Dermis microvascular lymphatic vessel endothelial cell (primary cell): Measurements from ENCODE around the gene ITPRIPL2. TPM values are rescaled to one million over a fixed set of nuclear protein-coding genes. Genes with fewer than 3 reads are reported as not detected.

ENCODE experiments used
- DNase-seq, 2 donors: peaks; one replicate each; pipeline versions ENCODE4 v3.0.0 to v3.0.0-alpha.2; 2010; ENCODE audit warnings: low read depth in 2 of 2
- total RNA-seq: library from RNA; depleted of rRNA; stranded (reverse); fragments of >200 nt; gene quantifications from 2 replicates; pipeline ENCODE4 v1.2.1, GENCODE V29; 2014

The ITPRIPL2 gene
- total RNA-seq, 1 donor from 2014 or later = 21.8 TPM

DNA sequence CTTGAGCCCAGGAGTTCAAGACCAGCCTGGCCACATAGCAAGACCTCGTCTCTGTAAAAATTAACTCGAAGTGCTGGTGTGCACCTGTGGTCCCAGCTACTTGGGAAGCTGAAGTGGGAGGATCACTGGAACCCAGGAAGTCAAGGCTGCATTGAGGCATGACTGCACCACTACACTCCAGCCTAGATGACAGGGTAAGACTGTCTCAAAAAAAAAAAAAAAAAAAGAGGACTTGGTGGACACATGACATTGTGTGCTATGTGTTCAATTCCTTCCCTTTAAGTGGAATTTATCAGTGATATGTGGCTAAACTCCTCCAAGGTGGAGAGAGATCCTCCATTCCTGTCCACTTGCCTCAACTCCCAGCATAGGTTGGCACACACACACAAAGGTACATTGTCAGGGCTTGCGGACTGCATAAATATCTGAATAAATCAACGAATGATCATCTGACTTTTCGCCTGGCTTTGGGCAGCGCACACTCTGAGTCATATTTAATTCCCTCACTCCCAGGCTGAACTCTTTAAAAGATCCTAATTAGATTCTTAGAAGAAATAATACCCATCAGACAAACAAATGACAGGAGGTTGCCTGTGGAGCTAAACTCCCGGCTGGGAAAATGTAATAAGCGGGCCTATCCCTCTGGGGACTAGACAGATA lies 29.3 kb downstream of the ITPRIPL2 start:
- DNase-seq = no peak

DNA sequence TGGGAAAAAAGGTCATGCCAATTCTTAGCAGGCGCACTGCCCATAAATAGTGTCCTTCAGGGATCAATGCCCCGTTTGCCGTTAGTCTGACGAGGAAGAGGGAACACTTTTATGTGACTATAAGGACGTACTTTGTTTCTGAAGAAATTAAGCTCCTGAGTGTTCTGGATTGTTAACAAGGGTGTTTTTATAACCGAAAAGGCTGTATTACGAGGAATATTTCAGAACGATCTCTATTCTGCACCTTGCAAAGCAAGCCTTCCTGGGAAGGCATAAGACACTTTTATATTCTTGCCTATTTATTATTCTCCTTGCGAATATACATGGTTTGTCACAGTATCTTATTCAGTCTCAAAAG lies 29.8 kb downstream of the ITPRIPL2 start:
- no peak for DNase-seq

DNA sequence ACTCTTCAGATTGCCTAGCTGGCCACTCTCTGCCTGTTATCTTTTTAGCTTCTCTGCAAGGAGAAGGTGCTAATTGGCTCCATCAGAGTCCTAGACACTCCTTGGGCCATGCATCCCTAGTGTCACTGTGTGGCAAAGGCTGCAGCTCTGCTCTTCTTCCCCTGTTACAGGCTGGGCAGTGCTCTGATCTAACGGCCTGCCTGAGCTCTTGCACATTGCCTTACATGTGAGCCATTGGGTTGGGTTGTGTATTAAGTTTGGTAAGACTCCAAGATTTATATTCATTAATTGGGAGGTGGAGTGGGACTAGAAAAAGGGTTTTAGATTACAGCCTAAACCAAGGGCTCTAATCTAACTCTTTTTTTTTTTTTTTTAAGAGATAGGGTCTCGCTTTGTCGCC lies 31.2 kb downstream of the ITPRIPL2 start:
- DNase-seq = no peak

DNA sequence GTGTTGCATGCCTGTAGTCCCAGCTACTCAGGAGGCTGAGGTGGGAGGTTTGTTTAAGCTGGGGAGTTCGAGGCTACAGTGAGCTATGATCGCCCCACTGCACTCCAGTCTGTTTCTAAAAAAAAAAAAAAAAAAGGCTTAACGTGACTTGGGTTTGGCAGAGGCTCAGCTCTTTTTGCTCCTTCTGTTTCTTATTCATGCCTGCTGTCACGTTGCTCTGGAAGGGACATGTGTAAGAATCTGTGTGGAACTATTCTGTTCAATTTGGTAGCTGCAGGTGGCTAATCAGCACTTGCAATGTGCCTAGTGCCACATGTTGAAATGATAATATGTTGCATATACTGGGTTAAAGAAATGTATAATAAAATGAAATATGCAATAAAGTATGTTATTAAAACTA lies 33.4 kb downstream of the ITPRIPL2 start:
- DNase-seq = no peak

DNA sequence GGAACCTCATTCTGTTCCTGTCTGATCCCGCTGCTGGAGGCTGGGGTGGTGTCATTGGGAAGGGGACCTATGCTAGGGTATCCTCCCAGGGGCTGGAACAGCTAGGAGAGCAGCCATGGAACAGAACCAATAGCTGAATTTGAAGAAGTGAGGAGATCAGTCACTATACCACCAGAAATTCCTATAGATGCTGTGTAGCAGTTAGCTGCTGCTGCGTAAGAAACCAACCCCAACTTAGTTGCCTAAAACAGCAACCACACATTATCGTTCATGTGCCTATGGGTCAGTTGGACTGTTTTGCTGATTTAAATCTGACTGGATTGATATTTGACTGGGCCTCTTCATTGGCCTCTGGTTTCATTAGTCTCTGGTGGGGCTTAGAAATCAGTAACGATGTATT lies 33.9 kb downstream of the ITPRIPL2 start:
- no peak for DNase-seq

DNA sequence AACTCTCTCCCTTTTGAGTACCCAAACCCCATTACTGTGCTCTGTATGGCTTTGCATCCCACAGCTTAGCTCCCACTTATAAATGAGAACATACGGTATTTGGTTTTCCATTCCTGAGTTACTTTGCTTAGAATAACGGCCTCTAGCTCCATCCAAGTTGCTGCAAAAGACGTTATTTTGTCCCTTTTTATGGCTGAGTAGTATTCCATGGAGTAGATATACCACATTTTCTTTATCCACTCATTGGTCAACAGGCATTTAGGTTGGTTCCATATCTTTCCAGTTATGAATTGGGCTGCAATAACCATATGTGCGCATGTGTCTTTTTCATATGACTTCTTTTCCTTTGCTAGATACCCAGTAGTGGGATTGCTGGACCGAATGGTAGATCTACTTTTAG lies 34.4 kb downstream of the ITPRIPL2 start:
- no peak for DNase-seq

DNA sequence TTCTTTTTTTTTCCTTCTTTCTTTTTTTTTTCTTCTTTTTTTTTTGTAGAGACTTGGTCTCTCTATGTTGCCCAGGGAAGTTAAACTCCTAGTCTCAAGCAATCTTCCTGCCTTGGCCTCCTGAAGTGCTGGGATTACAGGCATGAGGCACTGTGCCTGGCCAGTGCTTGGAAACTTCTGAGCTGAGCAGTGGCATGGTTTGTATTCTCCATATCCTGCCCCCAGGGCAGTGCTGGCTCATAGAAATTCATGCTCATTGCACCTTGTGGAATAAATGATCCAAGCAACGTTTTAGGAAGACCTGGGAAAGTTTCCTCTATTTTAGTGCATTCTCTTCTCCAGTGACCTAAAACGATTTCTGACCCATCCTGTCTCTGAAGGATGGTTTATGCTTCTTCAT lies 37.5 kb downstream of the ITPRIPL2 start:
- DNase-seq = no peak

DNA sequence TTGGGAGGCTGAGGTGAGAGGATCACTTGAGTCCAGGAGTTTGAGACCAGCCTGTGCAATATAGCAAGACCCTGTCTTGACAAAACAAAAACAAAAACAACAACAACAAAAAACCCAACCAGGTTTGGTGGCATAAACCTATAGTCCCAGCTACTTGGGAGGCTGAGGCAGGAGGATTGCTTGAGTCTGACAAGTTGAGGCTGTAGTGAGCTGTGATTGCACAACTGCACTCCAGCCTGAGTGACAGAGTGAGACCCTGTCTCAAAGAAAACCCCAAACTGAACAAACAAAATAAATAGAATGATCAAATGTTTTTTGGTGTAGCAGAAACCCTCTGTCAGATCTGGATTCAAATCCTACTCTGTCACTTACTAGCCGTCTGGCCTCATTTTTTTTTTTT lies 38.3 kb downstream of the ITPRIPL2 start:
- no peak for DNase-seq

DNA sequence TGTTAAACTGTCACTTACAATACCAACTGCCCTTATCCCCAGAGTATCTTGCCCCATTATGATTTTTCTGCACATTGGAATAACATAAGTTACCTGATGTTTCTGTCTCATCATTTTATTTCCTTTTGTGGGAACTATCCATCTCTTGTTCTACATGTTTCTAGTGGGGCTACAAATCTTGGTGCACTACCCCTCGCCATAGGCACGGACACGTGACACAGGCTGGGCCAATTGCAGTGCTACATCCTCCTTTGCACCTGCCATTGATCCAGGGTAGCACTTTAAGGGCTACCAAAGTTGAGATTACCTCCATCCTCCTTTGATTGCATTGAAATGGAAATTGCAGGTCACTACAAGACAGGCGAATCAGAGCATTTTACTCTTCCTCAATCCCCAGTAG lies 40.1 kb downstream of the ITPRIPL2 start:
- DNase-seq = no peak

DNA sequence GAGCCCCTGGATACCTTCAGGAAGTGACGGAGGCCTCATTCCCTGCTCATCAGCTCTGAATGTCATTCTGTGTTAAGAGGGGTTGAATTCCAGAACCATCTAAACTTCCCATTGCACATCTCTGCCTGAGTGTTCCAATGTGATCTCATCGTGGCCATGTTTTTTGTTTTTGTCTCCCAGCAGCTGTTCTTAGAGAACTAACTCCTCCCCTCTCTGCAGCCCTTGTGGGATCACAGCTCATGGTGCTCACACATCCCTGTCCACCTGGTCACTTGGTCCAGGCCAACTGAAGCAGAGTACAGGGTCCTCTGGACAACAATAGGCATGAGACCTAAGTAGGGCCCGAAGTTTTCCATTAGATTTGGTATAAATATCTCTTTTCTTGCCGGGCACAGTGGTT lies 48.3 kb downstream of the ITPRIPL2 start:
- DNase-seq = no peak

DNA sequence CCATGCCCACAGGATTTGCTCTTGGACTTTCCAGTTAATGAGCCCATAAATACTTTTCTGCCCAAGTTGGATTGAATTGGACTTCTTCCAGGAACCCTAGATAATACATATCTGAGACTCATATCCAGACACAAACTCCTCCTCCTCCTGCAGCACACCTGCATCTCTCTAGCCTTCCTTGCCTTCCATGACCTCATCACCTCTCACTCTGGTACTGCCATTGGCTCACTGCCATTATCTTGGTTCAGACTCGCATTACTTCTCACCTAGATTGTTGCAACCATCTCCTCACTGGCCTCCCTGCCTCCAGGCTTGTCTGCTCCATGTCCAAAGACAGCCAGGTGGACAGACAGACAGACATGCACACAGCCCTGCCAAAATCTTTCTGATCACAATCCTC lies 49.5 kb downstream of the ITPRIPL2 start:
- no peak for DNase-seq

DNA sequence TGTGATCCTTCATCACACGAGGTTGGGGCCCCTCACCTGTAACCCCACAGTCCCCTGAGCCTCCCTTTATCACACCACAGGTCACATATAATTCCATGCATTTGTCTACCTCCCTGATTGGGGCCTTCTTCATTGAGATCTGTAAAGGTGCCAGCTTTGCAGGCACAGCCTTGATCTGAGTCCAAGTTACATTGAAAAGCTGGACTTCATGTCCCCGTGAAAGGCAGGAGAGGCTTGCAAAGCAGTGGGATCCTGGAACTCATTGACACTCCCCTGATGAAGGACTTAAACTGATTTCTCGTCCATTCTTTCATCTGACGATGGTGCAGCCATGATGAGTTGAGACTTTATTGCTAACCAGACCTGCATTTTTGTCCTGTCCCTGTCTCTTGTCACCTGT lies 50.5 kb downstream of the ITPRIPL2 start:
- DNase-seq = no peak

DNA sequence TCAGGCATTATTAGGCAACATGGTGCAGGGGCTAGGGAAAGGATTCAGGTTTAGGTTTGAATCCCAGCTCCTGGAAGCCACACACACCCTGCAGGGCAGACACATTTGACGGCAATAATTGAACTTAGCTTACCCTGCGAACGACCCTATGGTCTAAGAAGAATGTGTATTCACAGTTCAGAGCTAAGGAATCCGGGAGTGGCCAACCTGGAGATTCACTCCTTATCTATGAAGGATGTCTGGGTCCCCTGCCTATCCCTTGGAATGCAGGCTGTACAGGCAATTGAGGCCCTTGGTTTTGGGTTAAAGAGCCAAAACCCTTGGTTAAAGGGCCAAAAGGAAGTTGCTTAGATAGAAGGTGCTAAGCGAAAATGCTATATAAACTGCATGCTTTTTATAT lies 51.3 kb downstream of the ITPRIPL2 start:
- DNase-seq = no peak

DNA sequence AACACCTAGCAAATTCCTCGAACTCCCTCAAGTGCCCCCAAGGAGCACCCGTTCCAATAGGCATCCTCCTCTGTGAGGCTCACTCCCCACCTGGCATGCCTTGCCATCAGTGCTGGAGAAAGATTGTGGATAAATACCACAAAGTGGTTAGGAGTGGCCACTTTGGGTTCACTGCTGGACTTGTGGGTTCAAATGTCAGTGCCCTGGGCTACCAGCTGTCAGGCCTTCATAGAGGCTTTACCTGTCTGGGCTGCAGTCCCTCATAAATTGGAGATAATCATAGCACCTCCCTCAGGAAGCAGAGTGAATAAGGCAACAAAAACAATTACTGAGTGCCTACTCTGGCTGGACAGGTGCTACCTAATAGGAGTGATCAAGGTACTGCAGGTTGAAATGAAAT lies 52.7 kb downstream of the ITPRIPL2 start:
- DNase-seq = no peak

DNA sequence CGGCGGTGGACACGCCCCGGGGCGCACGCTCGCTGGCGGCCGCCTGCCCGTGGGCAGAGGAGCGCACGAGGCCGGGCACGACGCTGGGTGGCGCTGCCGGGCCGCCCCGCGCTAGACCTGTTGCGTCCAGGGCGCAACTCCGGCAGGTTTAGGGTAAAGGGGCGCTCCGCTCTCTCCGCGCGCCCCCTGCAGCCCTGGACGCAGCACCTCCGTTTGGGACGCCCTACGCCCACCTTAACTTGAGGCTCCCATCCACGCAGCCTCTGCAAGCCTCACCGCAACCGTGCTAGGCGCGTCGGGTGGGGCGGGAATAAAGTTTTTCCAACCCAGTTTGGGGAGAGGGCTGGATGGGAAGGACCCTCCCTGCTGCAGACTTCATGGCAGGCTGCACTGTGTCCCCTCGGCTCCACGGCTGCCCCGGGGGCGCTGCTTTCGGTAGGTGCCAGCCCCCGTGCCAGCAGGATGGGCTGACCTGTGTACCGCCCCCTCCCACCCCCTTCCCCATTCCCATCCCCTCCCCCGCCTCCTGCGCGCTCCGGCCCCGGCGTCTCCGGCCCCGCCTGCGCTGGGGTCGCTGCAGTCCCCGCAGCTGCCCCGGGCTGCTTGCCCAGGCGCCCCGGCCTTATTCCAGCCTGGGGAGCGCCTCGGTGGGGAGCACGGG lies 54.1 kb downstream of the ITPRIPL2 start, which contains the start of gene SYT17:
Gene SYT17 (plus strand): TSS at position 531 of the 661 bp plus-strand sequence. CDS start 407 bp downstream, outside the sequence.
- peak; percentile 44 to 83 for DNase-seq

DNA sequence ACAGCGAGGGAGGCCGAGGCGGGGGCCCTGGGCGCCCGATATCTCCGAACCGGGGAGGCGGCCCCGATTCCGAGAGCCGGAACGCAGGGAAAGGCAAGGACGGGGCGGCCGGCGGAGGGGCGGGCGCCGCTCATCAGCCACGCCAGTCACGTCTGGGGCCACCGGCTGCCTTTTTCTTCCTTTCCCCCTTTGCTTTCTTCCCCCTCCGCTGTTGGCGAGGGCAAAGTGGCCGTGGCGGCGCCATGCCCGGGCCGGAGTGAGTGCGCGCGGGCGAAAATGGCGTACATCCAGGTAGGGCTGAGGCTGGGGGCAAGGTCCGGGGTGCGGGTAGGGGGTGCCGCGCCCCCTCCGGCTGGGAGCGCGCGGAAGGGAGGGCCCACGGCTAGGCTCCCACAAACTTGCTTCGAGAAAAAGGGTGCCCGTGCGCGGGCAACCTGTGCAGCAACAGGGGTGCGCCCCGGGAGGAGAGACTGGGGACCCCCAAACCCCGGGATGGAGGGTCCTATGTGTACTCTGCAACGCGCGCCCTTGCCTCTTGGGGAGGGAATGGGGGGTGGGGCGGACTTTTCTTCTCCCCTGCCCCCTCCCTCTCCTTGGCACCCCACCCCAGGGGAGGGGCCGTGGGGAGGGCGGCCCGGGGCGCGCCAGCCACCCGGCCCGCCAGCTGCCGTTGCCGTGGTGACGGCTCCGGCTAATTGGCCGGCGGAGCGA lies 54.8 kb downstream of the ITPRIPL2 start:
- DNase-seq = peak in 1 of 2 donors; percentile 8

DNA sequence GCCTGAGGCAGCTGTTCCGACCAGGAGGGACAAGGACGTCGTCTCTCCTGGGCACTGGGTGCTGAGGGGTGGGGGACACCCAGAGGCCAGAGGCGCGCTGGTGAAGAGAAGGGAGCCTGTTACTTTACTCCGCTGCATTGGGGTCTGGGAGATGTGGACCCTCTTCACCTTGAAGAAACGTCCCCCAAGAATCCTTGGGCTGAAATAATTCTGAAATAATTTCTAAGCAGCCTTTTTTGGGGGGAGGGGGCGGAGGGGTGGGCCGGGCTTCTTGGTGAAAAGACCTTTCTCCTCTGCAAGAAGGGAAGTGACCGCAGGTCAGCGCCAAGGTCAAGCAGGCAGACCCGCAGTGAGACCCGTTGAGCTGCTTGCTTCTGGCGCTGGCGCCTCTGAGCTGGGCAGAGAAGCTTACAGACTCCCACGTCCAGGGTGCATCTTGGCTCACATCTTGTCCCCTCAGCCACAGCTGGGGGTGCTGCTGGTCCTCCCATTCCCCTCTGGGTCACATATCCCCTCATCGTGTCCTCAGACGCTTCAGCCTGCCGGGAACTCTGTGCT lies 55.4 kb downstream of the ITPRIPL2 start:
- no peak for DNase-seq

DNA sequence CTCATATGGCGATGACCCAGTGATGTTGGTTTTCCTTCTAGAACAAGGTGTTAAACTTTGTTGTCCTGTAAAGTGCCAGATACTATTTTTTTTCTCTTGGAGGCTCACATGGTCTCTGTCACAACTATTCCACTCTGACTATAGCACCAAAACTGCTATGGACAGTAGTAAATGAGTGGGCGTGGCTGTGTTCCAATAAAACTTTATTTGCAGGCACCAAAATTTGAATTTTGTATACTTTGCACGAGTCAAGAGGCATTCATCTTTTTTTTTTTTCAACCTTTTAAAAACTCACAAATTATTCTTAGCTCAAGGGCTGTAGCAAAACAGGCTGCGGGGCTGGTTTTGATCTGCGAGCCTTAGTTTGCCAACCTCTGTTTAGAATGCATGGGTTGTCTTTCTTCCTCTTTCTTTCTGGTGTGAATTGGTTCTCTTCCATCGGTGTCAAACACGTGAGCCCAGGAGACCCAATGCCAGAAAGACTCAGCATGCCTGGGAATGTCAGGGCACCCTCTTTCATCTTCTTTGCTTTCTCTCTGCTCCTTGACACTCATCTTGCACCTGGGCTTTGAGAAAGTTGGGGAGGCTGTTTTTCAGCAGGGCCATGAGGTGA lies 56.4 kb downstream of the ITPRIPL2 start:
- DNase-seq = no peak
